ENCODE results near the gene ZG16B.

DNA sequence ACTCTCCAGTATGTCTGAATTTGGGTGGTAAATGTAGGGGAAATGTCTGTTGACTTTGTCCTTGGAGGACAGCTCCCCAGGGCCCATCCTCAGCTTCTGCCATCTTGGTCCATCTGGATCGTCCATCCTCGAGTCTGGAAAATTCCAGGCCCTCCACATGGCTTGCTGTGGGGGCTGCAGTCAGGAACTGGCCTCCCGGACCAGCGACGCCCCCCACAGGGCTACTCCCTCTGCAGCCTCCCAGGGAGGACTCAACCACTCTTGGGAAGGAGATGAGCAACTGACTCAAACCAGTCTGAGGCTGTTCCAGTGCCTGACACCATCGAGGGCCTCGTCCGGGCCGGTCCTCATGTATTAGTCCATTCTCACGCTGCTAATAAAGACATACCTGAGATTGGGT, 5.5 kb upstream of the ZG16B start:
- TF ChIP-seq POLR2A (IDR thresholded peaks at IDR 0.05) (no peak), POLR2AphosphoS5 (IDR thresholded peaks at IDR 0.05) (no peak)
- TF ChIP-seq, protein P1, sequence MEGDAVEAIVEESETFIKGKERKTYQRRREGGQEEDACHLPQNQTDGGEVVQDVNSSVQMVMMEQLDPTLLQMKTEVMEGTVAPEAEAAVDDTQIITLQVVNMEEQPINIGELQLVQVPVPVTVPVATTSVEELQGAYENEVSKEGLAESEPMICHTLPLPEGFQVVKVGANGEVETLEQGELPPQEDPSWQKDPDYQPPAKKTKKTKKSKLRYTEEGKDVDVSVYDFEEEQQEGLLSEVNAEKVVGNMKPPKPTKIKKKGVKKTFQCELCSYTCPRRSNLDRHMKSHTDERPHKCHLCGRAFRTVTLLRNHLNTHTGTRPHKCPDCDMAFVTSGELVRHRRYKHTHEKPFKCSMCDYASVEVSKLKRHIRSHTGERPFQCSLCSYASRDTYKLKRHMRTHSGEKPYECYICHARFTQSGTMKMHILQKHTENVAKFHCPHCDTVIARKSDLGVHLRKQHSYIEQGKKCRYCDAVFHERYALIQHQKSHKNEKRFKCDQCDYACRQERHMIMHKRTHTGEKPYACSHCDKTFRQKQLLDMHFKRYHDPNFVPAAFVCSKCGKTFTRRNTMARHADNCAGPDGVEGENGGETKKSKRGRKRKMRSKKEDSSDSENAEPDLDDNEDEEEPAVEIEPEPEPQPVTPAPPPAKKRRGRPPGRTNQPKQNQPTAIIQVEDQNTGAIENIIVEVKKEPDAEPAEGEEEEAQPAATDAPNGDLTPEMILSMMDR (IDR thresholded peaks at IDR 0.05 in 8 of 11, conservative IDR thresholded peaks at IDR 0.05 in 3 of 11) = no peak

Data from spleen (tissue), 7 donors.